ENCODE measurements around the gene CLIP2.
"Not testable (repeated sequence)": the region's sequence is repeated elsewhere in the genome, so short reads cannot be mapped to it uniquely, and the experiment has no call there.

CLIP2 gene

GRCh38 chr7:74404741-74405140 lies 115.5 kb downstream of the CLIP2 start:
- ChIA-PET CTCF (interaction anchor here (0.7 to 1.1 kb wide), 3 partner anchors 124 to 198 kb away, joined by 3 read pairs; no protein-coding TSS in a partner anchor), POLR2A (no interaction called here)
- DNase-seq (ENCODE audit: extremely low spot score): no peak

GRCh38 chr7:74405191-74405898 lies 116.1 kb downstream of the CLIP2 start:
- ChIA-PET CTCF (interaction anchor here (0.6 to 1.1 kb wide), 3 partner anchors 130 to 199 kb away, joined by 3 read pairs; no protein-coding TSS in a partner anchor), POLR2A (no interaction called here)
- peak; percentile 61 for DNase-seq (ENCODE audit: extremely low spot score)
- TF ChIP-seq BHLHE40 (IDR thresholded peaks at IDR 0.05; ENCODE audit: borderline replicate concordance) (no peak), SP1 (IDR thresholded peaks at IDR 0.05) (no peak), FOXK2 (IDR thresholded peaks at IDR 0.05) (no peak), HDGF (IDR thresholded peaks at IDR 0.05; ENCODE audit: borderline replicate concordance) (no peak), FOXA1 (IDR thresholded peaks at IDR 0.05) (no peak), LEF1 (IDR thresholded peaks at IDR 0.05; ENCODE audit: borderline replicate concordance) (no peak), ARNT (IDR thresholded peaks at IDR 0.05) (no peak), NFRKB (IDR thresholded peaks at IDR 0.05) (no peak), TARDBP (IDR thresholded peaks at IDR 0.05) (no peak), FOXM1 (IDR thresholded peaks at IDR 0.05; ENCODE audit: borderline replicate concordance) (no peak), ELF4 (IDR thresholded peaks at IDR 0.05) (no peak), SUZ12 (IDR thresholded peaks at IDR 0.05) (no peak), L3MBTL2 (conservative IDR thresholded peaks at IDR 0.05) (no peak), CTBP1 (IDR thresholded peaks at IDR 0.05; ENCODE audit: borderline replicate concordance) (no peak), ZNF384 (IDR thresholded peaks at IDR 0.05) (no peak), PKNOX1 (IDR thresholded peaks at IDR 0.05) (no peak)

More at GRCh38 chr7:74404741-74405140, 115.5 kb downstream of the CLIP2 start:
- TF ChIP-seq ZNF384 (IDR thresholded peaks at IDR 0.05) (no peak), CTBP1 (IDR thresholded peaks at IDR 0.05; ENCODE audit: borderline replicate concordance) (no peak), ARNT (IDR thresholded peaks at IDR 0.05) (no peak), FOXA1 (IDR thresholded peaks at IDR 0.05) (no peak), HDGF (IDR thresholded peaks at IDR 0.05; ENCODE audit: borderline replicate concordance) (no peak), SP1 (IDR thresholded peaks at IDR 0.05) (no peak), BHLHE40 (IDR thresholded peaks at IDR 0.05; ENCODE audit: borderline replicate concordance) (no peak), L3MBTL2 (conservative IDR thresholded peaks at IDR 0.05) (no peak), LEF1 (IDR thresholded peaks at IDR 0.05; ENCODE audit: borderline replicate concordance) (no peak), TARDBP (IDR thresholded peaks at IDR 0.05) (no peak)

DNA sequence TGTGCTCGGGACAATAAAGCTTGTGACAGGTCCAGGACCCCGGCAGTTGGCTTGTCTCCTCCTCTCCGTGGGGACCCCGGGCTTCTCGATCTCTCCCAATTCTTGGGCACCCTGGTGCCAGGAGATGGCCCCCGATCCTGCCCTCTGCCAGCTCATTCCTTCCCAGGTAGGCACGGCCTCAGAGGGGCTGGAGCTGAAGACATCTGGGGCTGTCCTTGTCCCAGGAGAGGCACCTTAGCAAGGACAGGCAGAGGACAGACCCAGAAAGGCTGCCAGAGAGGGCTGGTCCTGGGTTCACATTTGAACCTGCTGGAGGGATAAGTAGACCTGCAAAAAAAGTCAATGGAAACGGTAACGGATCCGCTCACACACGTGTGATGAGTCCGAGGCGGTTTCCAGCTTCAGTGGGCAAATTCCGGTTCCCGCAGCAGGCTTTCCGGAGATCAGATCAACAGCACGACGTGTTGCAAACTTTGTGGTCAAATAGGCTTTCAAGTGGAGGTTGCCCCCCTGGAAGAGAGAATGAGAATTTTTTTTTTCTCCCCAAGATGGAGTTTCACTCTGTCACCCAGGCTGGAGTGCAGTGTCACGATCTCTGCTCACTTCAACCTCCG lies 116.8 kb downstream of the CLIP2 start:
- ChIA-PET POLR2A (no interaction called here), CTCF (interaction anchor here (0.6 to 1.1 kb wide), 3 partner anchors 131 to 200 kb away, joined by 3 read pairs; no protein-coding TSS in a partner anchor)
- DNase-seq (ENCODE audit: extremely low spot score): no peak
- TF ChIP-seq FOXM1 (IDR thresholded peaks at IDR 0.05; ENCODE audit: borderline replicate concordance): no peak
- no peak for TF ChIP-seq ELF4 (IDR thresholded peaks at IDR 0.05)
- no peak for TF ChIP-seq NFRKB (IDR thresholded peaks at IDR 0.05)
- TF ChIP-seq FOXK2 (IDR thresholded peaks at IDR 0.05): no peak
- TF ChIP-seq LEF1 (IDR thresholded peaks at IDR 0.05; ENCODE audit: borderline replicate concordance): no peak

DNA sequence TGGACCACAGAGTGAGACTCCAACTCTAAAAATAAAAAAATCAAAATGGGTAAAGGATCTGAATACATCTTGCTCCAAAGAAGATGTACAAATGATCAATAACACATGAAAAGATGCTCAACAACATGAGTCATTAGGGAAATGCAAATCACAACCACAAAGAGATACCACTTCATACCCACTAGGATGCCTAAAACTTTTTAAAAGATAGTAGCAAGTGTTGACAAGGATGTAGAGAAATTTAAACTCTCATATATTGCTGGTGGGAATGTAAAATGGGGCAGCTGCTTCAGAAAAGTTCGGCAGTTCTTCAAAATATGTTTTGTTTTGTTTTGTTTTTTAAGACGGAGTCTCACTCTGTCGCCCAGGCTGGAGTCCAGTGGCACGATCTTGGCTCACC lies 118.8 kb downstream of the CLIP2 start:
- DNase-seq (ENCODE audit: extremely low spot score): no peak
- TF ChIP-seq FOXK2 (IDR thresholded peaks at IDR 0.05): no peak
- no peak for TF ChIP-seq ARNT (IDR thresholded peaks at IDR 0.05)
- TF ChIP-seq NFRKB (IDR thresholded peaks at IDR 0.05): no peak
- no peak for TF ChIP-seq SP1 (IDR thresholded peaks at IDR 0.05)
- TF ChIP-seq SUZ12 (IDR thresholded peaks at IDR 0.05): no peak
- TF ChIP-seq L3MBTL2 (conservative IDR thresholded peaks at IDR 0.05): no peak
- no peak for TF ChIP-seq BHLHE40 (IDR thresholded peaks at IDR 0.05; ENCODE audit: borderline replicate concordance)
- TF ChIP-seq FOXM1 (IDR thresholded peaks at IDR 0.05; ENCODE audit: borderline replicate concordance): no peak
- no peak for TF ChIP-seq FOXA1 (IDR thresholded peaks at IDR 0.05)
- no peak for TF ChIP-seq ELF4 (IDR thresholded peaks at IDR 0.05)
- no peak for TF ChIP-seq TARDBP (IDR thresholded peaks at IDR 0.05)
- no peak for TF ChIP-seq CTBP1 (IDR thresholded peaks at IDR 0.05; ENCODE audit: borderline replicate concordance)
- TF ChIP-seq HDGF (IDR thresholded peaks at IDR 0.05; ENCODE audit: borderline replicate concordance): no peak
- no peak for TF ChIP-seq LEF1 (IDR thresholded peaks at IDR 0.05; ENCODE audit: borderline replicate concordance)
- ChIA-PET CTCF (no interaction called here), POLR2A (no interaction called here)

DNA sequence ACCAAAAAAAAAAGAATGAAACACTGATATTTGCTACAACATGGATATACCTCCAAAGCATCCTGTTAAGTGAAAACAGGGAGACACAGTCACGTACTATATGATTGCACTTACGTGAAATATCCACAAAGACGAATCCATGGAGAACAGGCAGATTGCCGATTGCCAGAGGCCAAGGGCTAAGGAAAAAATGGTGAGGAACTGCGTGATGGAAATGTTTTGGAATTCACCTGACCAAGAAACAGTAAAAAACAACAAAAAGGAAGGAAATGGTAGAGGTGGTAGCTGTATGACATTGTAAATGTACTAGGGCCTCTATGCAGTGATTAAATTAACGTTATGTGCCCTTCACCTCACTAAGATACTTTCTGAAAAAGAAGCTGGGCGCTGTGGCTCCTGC lies 120.4 kb downstream of the CLIP2 start:
- TF ChIP-seq FOXK2 (IDR thresholded peaks at IDR 0.05) (no peak), BHLHE40 (IDR thresholded peaks at IDR 0.05; ENCODE audit: borderline replicate concordance) (no peak), FOXM1 (IDR thresholded peaks at IDR 0.05; ENCODE audit: borderline replicate concordance) (no peak), SUZ12 (IDR thresholded peaks at IDR 0.05) (no peak), ARNT (IDR thresholded peaks at IDR 0.05) (no peak), ZNF384 (IDR thresholded peaks at IDR 0.05) (no peak)
- no peak for DNase-seq (ENCODE audit: extremely low spot score)
- POLR2A ChIA-PET: no interaction called here
- CTCF ChIA-PET: interaction anchor here (1.2 to 1.6 kb wide), 2 partner anchors 9 to 157 kb away, joined by 3 to 5 read pairs; no protein-coding TSS in a partner anchor

DNA sequence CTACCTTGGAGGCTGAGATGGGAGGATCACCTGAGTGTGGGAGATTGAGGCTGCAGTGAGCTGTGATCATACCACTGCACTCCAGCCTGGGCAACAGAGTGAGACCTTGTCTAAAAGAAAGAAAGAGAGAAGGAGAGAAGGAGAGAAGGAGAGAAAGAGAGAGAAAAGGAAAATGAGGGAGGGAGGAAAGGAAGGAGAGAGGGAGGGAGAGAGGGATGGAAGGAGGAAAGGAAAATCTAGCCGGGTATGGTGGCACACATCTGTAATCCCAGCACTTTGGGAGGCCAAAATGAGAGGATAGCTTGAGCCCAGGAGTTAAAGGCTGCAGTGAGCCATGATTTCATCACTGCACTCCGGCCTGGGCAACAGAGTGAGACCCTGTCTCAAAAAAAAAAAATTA lies 121.6 kb downstream of the CLIP2 start:
- POLR2A ChIA-PET: no interaction called here
- CTCF ChIA-PET: interaction anchor here (0.6 to 1.6 kb wide), 4 partner anchors 10 to 176 kb away, joined by 3 to 5 read pairs (median 3); no protein-coding TSS in a partner anchor
- no peak for DNase-seq (ENCODE audit: extremely low spot score)
- TF ChIP-seq ARNT (IDR thresholded peaks at IDR 0.05) (no peak), ELF4 (IDR thresholded peaks at IDR 0.05) (no peak), SP1 (IDR thresholded peaks at IDR 0.05) (no peak), NFRKB (IDR thresholded peaks at IDR 0.05) (no peak), ZNF384 (IDR thresholded peaks at IDR 0.05) (no peak), SUZ12 (IDR thresholded peaks at IDR 0.05) (no peak), FOXM1 (IDR thresholded peaks at IDR 0.05; ENCODE audit: borderline replicate concordance) (no peak), L3MBTL2 (conservative IDR thresholded peaks at IDR 0.05) (no peak), PKNOX1 (IDR thresholded peaks at IDR 0.05) (no peak), CTBP1 (IDR thresholded peaks at IDR 0.05; ENCODE audit: borderline replicate concordance) (no peak), HDGF (IDR thresholded peaks at IDR 0.05; ENCODE audit: borderline replicate concordance) (no peak), FOXA1 (IDR thresholded peaks at IDR 0.05) (no peak), FOXK2 (IDR thresholded peaks at IDR 0.05) (no peak), TARDBP (IDR thresholded peaks at IDR 0.05) (no peak), LEF1 (IDR thresholded peaks at IDR 0.05; ENCODE audit: borderline replicate concordance) (no peak), BHLHE40 (IDR thresholded peaks at IDR 0.05; ENCODE audit: borderline replicate concordance) (no peak)

- CTCF ChIA-PET: interaction anchor here (0.6 kb wide), 1 partner anchor 330 kb away, joined by 8 read pairs; no protein-coding TSS in a partner anchor
- POLR2A ChIA-PET; DNase-seq (ENCODE audit: extremely low spot score): not testable (repeated sequence)
Measured at GRCh38 chr7:74411571-74411970, 122.4 kb downstream of the CLIP2 start.

Data from HEK293T (cell line).